GM18519 (cell line): Measurements from ENCODE around the gene NUP210.

Source experiments
- ATAC-seq: cut with Tn5 transposase; IDR thresholded peaks from one replicate; pipeline ENCODE4 v1.9.1; 2021; ENCODE audit warnings: mild to moderate bottlenecking, moderate library complexity; ENCODE audit not compliant: unreplicated experiment, low FRiP score

Gene NUP210

GRCh38 chr3:13278783-13279531 lies 141.2 kb downstream of the NUP210 start:
- no peak for ATAC-seq

- no peak for ATAC-seq
These were observed 142.1 kb downstream of the NUP210 start for GRCh38 chr3:13277860-13278531.

- ATAC-seq, result no peak
These were observed 142.8 kb downstream of the NUP210 start for GRCh38 chr3:13277196-13277813.

GRCh38 chr3:13276438-13277195 lies 143.5 kb downstream of the NUP210 start:
- ATAC-seq, result no peak

- no peak for ATAC-seq
These were observed 144.6 kb downstream of the NUP210 start for GRCh38 chr3:13275376-13276005.

GRCh38 chr3:13274551-13275332 lies 145.4 kb downstream of the NUP210 start:
- no peak for ATAC-seq

GRCh38 chr3:13274125-13274524 lies 146.0 kb downstream of the NUP210 start:
- ATAC-seq, result no peak

- no peak for ATAC-seq
These were observed 146.5 kb downstream of the NUP210 start for GRCh38 chr3:13273604-13274105.

GRCh38 chr3:13272831-13273603 lies 147.1 kb downstream of the NUP210 start:
- no peak for ATAC-seq

- no peak for ATAC-seq
These were observed 150.3 kb downstream of the NUP210 start for GRCh38 chr3:13269711-13270378.

GRCh38 chr3:13268961-13269441 lies 151.1 kb downstream of the NUP210 start:
- no peak for ATAC-seq

- no peak for ATAC-seq
These were observed 152.0 kb downstream of the NUP210 start for GRCh38 chr3:13268120-13268519.

- no peak for ATAC-seq
These were observed 153.3 kb downstream of the NUP210 start for GRCh38 chr3:13266651-13267362.
